ENCODE data around the gene PALS1.

GRCh38 chr14:67237591-67237990 is 3.6 kb upstream of the PALS1 start:
- TF ChIP-seq PATZ1 (CRISPR knock-in tag; IDR thresholded peaks at IDR 0.05; ENCODE audit: borderline replicate concordance): no peak
- no peak for TF ChIP-seq RARB (CRISPR knock-in tag; IDR thresholded peaks at IDR 0.05)
- TF ChIP-seq CSDC2 (CRISPR knock-in tag; IDR thresholded peaks at IDR 0.05): no peak
- no peak for TF ChIP-seq GLIS3 (CRISPR knock-in tag; IDR thresholded peaks at IDR 0.05)
- TF ChIP-seq ZNF70 (CRISPR knock-in tag; IDR thresholded peaks at IDR 0.05): no peak
- no peak for TF ChIP-seq CREB5 (CRISPR knock-in tag; IDR thresholded peaks at IDR 0.05; ENCODE audit: low read depth)
- no peak for TF ChIP-seq OSR1 (CRISPR knock-in tag; IDR thresholded peaks at IDR 0.05)
- TF ChIP-seq TCF4 (CRISPR knock-in tag; IDR thresholded peaks at IDR 0.05; ENCODE audit: borderline replicate concordance): no peak
- no peak for TF ChIP-seq TSHZ2 (CRISPR knock-in tag; IDR thresholded peaks at IDR 0.05)
- TF ChIP-seq BACH2 (CRISPR knock-in tag; IDR thresholded peaks at IDR 0.05; ENCODE audit: borderline replicate concordance): no peak
- TF ChIP-seq POU6F1 (CRISPR knock-in tag; IDR thresholded peaks at IDR 0.05; ENCODE audit: borderline replicate concordance, low read depth): no peak
- TF ChIP-seq ARNTL (CRISPR knock-in tag; IDR thresholded peaks at IDR 0.05; ENCODE audit: borderline replicate concordance, low read depth): no peak
